ENCODE measurements around the gene PTPRN. TPM values are rescaled to one million over a fixed set of nuclear protein-coding genes. Genes with fewer than 3 reads are reported as not detected.

The PTPRN gene
- total and polyA plus RNA-seq, 9 of the 15 experiments (the other 6 are each of a cell fraction or from before 2014, with no cell fraction given), result 0.15 to 2.4 (median 0.43) TPM; not detected in 1

DNA sequence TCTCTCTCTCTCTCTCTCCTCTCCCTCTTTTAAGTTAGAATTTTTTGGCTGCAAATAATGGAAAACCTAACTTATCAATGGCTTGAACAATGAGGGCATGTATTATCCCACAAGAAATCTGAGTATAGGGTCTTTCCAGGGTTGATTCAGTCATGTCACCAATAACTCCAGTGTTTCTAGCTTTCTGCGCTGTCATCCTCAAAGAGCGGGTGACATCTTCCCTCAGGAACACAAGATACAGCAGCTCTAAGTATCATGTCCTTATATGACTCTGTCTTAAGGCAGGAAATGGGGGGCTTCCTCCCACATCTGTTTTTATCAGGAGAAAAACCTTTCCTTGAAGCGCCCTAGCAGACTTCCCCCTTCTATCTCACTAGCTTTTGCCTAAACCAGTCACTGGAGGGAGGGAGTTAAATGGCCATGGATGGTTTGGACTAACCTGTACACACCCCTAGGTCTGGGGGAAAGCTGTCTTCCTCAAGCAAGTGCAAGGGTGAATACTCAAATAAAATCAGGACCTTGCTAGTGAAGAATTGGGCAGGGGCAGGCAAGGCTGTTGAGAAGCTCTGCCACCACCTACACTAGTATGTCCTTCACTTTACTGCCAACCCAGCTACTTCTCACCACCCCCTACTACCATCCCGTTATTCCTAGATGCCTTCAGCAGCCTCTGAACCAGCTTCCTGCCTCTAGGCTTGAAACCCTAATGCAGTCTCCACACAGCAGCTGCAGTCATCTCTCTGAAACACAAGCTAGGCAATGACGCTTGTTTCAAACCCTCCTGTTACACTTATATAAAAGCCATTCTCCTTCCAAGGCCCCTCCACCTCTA, 48.0 kb downstream of the PTPRN start (continued):
- TF ChIP-seq, protein P1, sequence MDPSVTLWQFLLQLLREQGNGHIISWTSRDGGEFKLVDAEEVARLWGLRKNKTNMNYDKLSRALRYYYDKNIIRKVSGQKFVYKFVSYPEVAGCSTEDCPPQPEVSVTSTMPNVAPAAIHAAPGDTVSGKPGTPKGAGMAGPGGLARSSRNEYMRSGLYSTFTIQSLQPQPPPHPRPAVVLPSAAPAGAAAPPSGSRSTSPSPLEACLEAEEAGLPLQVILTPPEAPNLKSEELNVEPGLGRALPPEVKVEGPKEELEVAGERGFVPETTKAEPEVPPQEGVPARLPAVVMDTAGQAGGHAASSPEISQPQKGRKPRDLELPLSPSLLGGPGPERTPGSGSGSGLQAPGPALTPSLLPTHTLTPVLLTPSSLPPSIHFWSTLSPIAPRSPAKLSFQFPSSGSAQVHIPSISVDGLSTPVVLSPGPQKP (CRISPR knock-in tag; IDR thresholded peaks at IDR 0.05), result no peak
- TF ChIP-seq CBFA2T3 (IDR thresholded peaks at IDR 0.05) (peak; percentile 52), RCOR1 (IDR thresholded peaks at IDR 0.05; ENCODE audit: borderline replicate concordance in 1 of 2, low read depth in 2 of 2, low read length in 2 of 2) (no peak), CSDE1 (IDR thresholded peaks at IDR 0.05) (no peak), CC2D1A (IDR thresholded peaks at IDR 0.05) (no peak), LCOR (CRISPR knock-in tag; IDR thresholded peaks at IDR 0.05) (no peak), ETS2 (tag; IDR thresholded peaks at IDR 0.05; ENCODE audit: borderline replicate concordance, poor library complexity, severe bottlenecking) (no peak), SMAD4 (CRISPR knock-in tag; conservative IDR thresholded peaks at IDR 0.05) (no peak), BHLHE40 (IDR thresholded peaks at IDR 0.05; ENCODE audit: low read length) (no peak), ZKSCAN1 (IDR thresholded peaks at IDR 0.05; ENCODE audit: low read depth, low read length) (no peak), DPF2 (IDR thresholded peaks at IDR 0.05) (peak; percentile 12; the same call in 1 of the 2 replicates), ZFP1 (CRISPR knock-in tag; IDR thresholded peaks at IDR 0.05) (no peak), SMAD1 (IDR thresholded peaks at IDR 0.05; ENCODE audit: low read depth, low read length, partially characterized antibody) (no peak), SMC3 (conservative IDR thresholded peaks at IDR 0.05; ENCODE audit: insufficient read depth, low read depth, low read length) (no peak), EHMT2 (IDR thresholded peaks at IDR 0.05) (no peak), EP300 (IDR thresholded peaks at IDR 0.05; ENCODE audit: low read length) (peak; percentile 28; the same call in 1 of the 2 replicates), MAFK (IDR thresholded peaks at IDR 0.05; ENCODE audit: low read length) (0 out of 2 replicates have a peak, but pooled peaks have one; percentile 24), GABPB2 (CRISPR knock-in tag; conservative IDR thresholded peaks at IDR 0.05) (no peak), TAF1 (IDR thresholded peaks at IDR 0.05; ENCODE audit: control insufficient read depth, extremely low read depth, insufficient read depth, low read length, severe bottlenecking) (no peak), KDM1A (IDR thresholded peaks at IDR 0.05) (no peak), C11orf30 (IDR thresholded peaks at IDR 0.05; ENCODE audit: low read depth) (peak; percentile 22; the same call in 1 of the 2 replicates), MTA3 (IDR thresholded peaks at IDR 0.05; ENCODE audit: borderline replicate concordance) (0 out of 2 replicates have a peak, but pooled peaks have one; percentile 16), EP400 (IDR thresholded peaks at IDR 0.05) (no peak)
- TF ChIP-seq, protein P2, sequence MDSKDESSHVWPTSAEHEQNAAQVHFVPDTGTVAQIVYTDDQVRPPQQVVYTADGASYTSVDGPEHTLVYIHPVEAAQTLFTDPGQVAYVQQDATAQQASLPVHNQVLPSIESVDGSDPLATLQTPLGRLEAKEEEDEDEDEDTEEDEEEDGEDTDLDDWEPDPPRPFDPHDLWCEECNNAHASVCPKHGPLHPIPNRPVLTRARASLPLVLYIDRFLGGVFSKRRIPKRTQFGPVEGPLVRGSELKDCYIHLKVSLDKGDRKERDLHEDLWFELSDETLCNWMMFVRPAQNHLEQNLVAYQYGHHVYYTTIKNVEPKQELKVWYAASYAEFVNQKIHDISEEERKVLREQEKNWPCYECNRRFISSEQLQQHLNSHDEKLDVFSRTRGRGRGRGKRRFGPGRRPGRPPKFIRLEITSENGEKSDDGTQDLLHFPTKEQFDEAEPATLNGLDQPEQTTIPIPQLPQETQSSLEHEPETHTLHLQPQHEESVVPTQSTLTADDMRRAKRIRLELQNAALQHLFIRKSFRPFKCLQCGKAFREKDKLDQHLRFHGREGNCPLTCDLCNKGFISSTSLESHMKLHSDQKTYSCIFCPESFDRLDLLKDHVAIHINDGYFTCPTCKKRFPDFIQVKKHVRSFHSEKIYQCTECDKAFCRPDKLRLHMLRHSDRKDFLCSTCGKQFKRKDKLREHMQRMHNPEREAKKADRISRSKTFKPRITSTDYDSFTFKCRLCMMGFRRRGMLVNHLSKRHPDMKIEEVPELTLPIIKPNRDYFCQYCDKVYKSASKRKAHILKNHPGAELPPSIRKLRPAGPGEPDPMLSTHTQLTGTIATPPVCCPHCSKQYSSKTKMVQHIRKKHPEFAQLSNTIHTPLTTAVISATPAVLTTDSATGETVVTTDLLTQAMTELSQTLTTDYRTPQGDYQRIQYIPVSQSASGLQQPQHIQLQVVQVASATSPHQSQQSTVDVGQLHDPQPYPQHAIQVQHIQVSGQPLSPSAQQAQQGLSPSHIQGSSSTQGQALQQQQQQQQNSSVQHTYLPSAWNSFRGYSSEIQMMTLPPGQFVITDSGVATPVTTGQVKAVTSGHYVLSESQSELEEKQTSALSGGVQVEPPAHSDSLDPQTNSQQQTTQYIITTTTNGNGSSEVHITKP (IDR thresholded peaks at IDR 0.05; ENCODE audit: partially characterized antibody), result peak; percentile 94
